Sigmoid colon (tissue), 4 donors: Measurements from ENCODE around the gene WDR93.

Experiments
- CTCF ChIP-seq, 4 experiments: fragments of 450-650 bp in 3 of 4; fragments of 200-600 bp in 1 of 4; IDR thresholded peaks; one replicate each; pipeline ENCODE4 v1.5.1; 2016 to 2019; ENCODE audit warnings: antibody characterized with exemption in 4 of 4, mild to moderate bottlenecking in 3 of 4, moderate library complexity in 2 of 4
- EP300 ChIP-seq, 4 donors: sonication (generic); formaldehyde crosslinking; IDR thresholded peaks; one replicate each; pipeline ENCODE4 v1.6.1; 2017; ENCODE audit warnings: antibody characterized with exemption in 4 of 4
- POLR2A ChIP-seq, 2 donors: fragments of 450-650 bp; IDR thresholded peaks; one replicate each; pipeline ENCODE4 v1.6.1; 2016; ENCODE audit warnings: antibody characterized with exemption in 2 of 2, mild to moderate bottlenecking in 2 of 2, moderate library complexity in 2 of 2
- POLR2AphosphoS5 ChIP-seq, 4 donors: sonication (generic); formaldehyde crosslinking; IDR thresholded peaks; one replicate each; pipeline ENCODE4 v1.6.1; 2017; ENCODE audit warnings: antibody characterized with exemption in 4 of 4

GRCh38 chr15:89680282-89680873 is 10.2 kb upstream of the WDR93 start:
- TF ChIP-seq CTCF (IDR thresholded peaks at IDR 0.05): no peak
- TF ChIP-seq POLR2A (IDR thresholded peaks at IDR 0.05): no peak
- TF ChIP-seq POLR2AphosphoS5 (IDR thresholded peaks at IDR 0.05): peak; percentile 21 to 63 (median 37)
- no peak for TF ChIP-seq EP300 (IDR thresholded peaks at IDR 0.05)
